MM.1S (cell line): ENCODE data around the gene ZNF275.

Experiments
- DNase-seq: peaks from one replicate; pipeline ENCODE4 v3.0.0-alpha.2; 2015
- H2AFZ ChIP-seq: fragments of 300-600 bp; sonication (generic); 2 replicates; pipeline ENCODE4 v1.6.0; 2016; ENCODE audit warnings: antibody characterized with exemption, low read length
- H3F3A ChIP-seq: fragments of 300-600 bp; sonication (generic); 2 replicates; pipeline ENCODE4 v1.6.1; 2016; ENCODE audit warnings: mild to moderate bottlenecking, antibody characterized with exemption, low read length, moderate library complexity, mixed read lengths; ENCODE audit not compliant: insufficient read depth
- H3K27ac ChIP-seq: fragments of 300-600 bp; sonication (generic); 2 replicates; pipeline ENCODE4 v1.5.1; 2016; ENCODE audit warnings: mild to moderate bottlenecking, low read length
- H3K27me3 ChIP-seq: fragments of 300-600 bp; sonication (generic); replicated peaks from 2 replicates; pipeline ENCODE4 v1.6.0; 2016; ENCODE audit warnings: low read length; ENCODE audit not compliant: insufficient read depth
- H3K36me3 ChIP-seq: fragments of 300-600 bp; sonication (generic); replicated peaks from 2 replicates; pipeline ENCODE4 v1.6.1; 2016; ENCODE audit warnings: mild to moderate bottlenecking, low read length, mixed read lengths; ENCODE audit not compliant: insufficient read depth
- H3K4me1 ChIP-seq: fragments of 300-600 bp; sonication (generic); 2 replicates; pipeline ENCODE4 v1.6.1; 2016; ENCODE audit warnings: low read length, mixed read lengths
- H3K4me2 ChIP-seq: fragments of 300-600 bp; sonication (generic); 2 replicates; pipeline ENCODE4 v1.6.0; 2016; ENCODE audit warnings: low read depth, low read length
- H3K4me3 ChIP-seq: fragments of 300-600 bp; sonication (generic); 2 replicates; pipeline ENCODE4 v1.5.1; 2016; ENCODE audit warnings: low read length, mixed read lengths
- H3K79me2 ChIP-seq: fragments of 300-600 bp; sonication (generic); 2 replicates; pipeline ENCODE4 v1.6.1; 2016; ENCODE audit warnings: mixed run types, low read length, mixed read lengths
- H3K9ac ChIP-seq: fragments of 300-600 bp; sonication (generic); 2 replicates; pipeline ENCODE4 v1.6.1; 2016; ENCODE audit warnings: low read length, mixed read lengths
- H3K9me2 ChIP-seq: fragments of 300-600 bp; sonication (generic); replicated peaks from 2 replicates; pipeline ENCODE4 v1.6.1; 2016; ENCODE audit warnings: mild to moderate bottlenecking, low read length, mixed read lengths; ENCODE audit not compliant: insufficient read depth
- H3K9me3 ChIP-seq: fragments of 300-600 bp; sonication (generic); replicated peaks from 2 replicates; pipeline ENCODE4 v1.6.1; 2016; ENCODE audit warnings: mild to moderate bottlenecking, low read length, mixed read lengths; ENCODE audit not compliant: insufficient read depth
- H4K20me1 ChIP-seq: fragments of 300-600 bp; sonication (generic); 2 replicates; pipeline ENCODE4 v1.6.1; 2016; ENCODE audit warnings: mild to moderate bottlenecking, low read length, moderate library complexity, mixed read lengths; ENCODE audit not compliant: insufficient read depth
- CTCF ChIP-seq: fragments of 300-600 bp; sonication (generic); IDR thresholded peaks from 2 replicates; pipeline ENCODE4 v1.5.1; 2016; ENCODE audit warnings: antibody characterized with exemption, low read length, mixed read lengths
- EZH2 ChIP-seq: fragments of 300-600 bp; sonication (generic); optimal IDR thresholded peaks from 2 replicates; pipeline ENCODE3; 2017; ENCODE audit warnings: low read depth, mild to moderate bottlenecking, antibody characterized with exemption, low read length, mixed read lengths
- EZH2phosphoT487 ChIP-seq: fragments of 300-600 bp; sonication (generic); IDR thresholded peaks from 2 replicates; pipeline ENCODE4 v1.6.1; 2018; ENCODE audit warnings: antibody characterized with exemption, low read length

ZNF275 gene

GRCh38 chrX:153320555-153321184 is 13.3 kb upstream of the ZNF275 start:
- TF ChIP-seq EZH2phosphoT487 (no peak), CTCF (no peak), EZH2 (no peak)
- Histone ChIP-seq H4K20me1 (no peaks in the 10 kb centered on the region), H3K27ac (no peak overlapping the region), H3K27me3 (no peaks in the 10 kb centered on the region), H2AFZ (no peak overlapping the region), H3K79me2 (no peaks in the 10 kb centered on the region), H3K9ac (no peak overlapping the region), H3K4me2 (no peak overlapping the region), H3K36me3 (no peaks in the 10 kb centered on the region), H3K9me2 (no peaks in the 10 kb centered on the region), H3F3A (no peaks in the 10 kb centered on the region), H3K4me1 (no peaks in the 10 kb centered on the region), H3K4me3 (no peak overlapping the region), H3K9me3 (no peaks in the 10 kb centered on the region)
- no peak for DNase-seq

GRCh38 chrX:153321381-153322124 is 12.4 kb upstream of the ZNF275 start, which contains the start of gene PNMA6F:
Gene PNMA6F (minus strand): TSS chrX:153321767. CDS start chrX:153320674, 1,093 bp downstream.
- no peaks in the 10 kb centered on the region for H3K9me3 ChIP-seq
- no peak within 1 kb of the TSS for H3K4me3 ChIP-seq
- no peak within 1 kb of the TSS for H3K4me2 ChIP-seq
- no peak within 1 kb of the TSS for H3K9ac ChIP-seq
- H3K27me3 ChIP-seq = no peaks in the 10 kb centered on the region
- no peak within 1 kb of the TSS for H2AFZ ChIP-seq
- no peaks in the 10 kb centered on the region for H4K20me1 ChIP-seq
- no peaks in the 10 kb centered on the region for H3K79me2 ChIP-seq
- DNase-seq = no peak
- no peaks in the 10 kb centered on the region for H3F3A ChIP-seq
- TF ChIP-seq EZH2 (no peak), CTCF (no peak), EZH2phosphoT487 (no peak)
- no peaks in the 10 kb centered on the region for H3K36me3 ChIP-seq
- no peaks in the 10 kb centered on the region for H3K4me1 ChIP-seq
- H3K27ac ChIP-seq = no peak within 1 kb of the TSS
- no peaks in the 10 kb centered on the region for H3K9me2 ChIP-seq

- H3K4me1 ChIP-seq = no peaks in the 10 kb centered on the region
- no peaks in the 10 kb centered on the region for H3K27me3 ChIP-seq
- H3K9me2 ChIP-seq = no peaks in the 10 kb centered on the region
- no peak overlapping the region for H3K9ac ChIP-seq
- H4K20me1 ChIP-seq = no peaks in the 10 kb centered on the region
- H3K4me3 ChIP-seq = no peak overlapping the region
- H3K36me3 ChIP-seq = no peaks in the 10 kb centered on the region
- no peaks in the 10 kb centered on the region for H3K79me2 ChIP-seq
- TF ChIP-seq EZH2 = no peak
- TF ChIP-seq EZH2phosphoT487 = no peak
- H3K9me3 ChIP-seq = no peaks in the 10 kb centered on the region
- DNase-seq = no peak
- H2AFZ ChIP-seq = no peak overlapping the region
- no peak overlapping the region for H3K27ac ChIP-seq
- H3F3A ChIP-seq = no peaks in the 10 kb centered on the region
- no peak overlapping the region for H3K4me2 ChIP-seq
Observed at GRCh38 chrX:153327561-153327960, 6.4 kb upstream of the ZNF275 start.
